HEK293 (cell line): ENCODE data around the gene POLD2.

Experiments
- REPIN1 ChIP-seq: fragments of 450-650 bp; formaldehyde crosslinking; IDR thresholded peaks from 2 replicates; pipeline ENCODE4 v1.5.1; 2017; ENCODE audit warnings: missing biosample characterization, missing genetic modification characterization, low read depth
- ZBTB21 ChIP-seq: fragments of 450-650 bp; formaldehyde crosslinking; IDR thresholded peaks from 2 replicates; pipeline ENCODE4 v1.5.1; 2017; ENCODE audit warnings: missing biosample characterization, missing genetic modification characterization
- ZNF473 ChIP-seq: fragments of 450-650 bp; formaldehyde crosslinking; IDR thresholded peaks from 2 replicates; pipeline ENCODE4 v1.5.1; 2017; ENCODE audit warnings: missing biosample characterization, missing genetic modification characterization
- ZNF791 ChIP-seq: fragments of 450-650 bp; formaldehyde crosslinking; IDR thresholded peaks from 2 replicates; pipeline ENCODE4 v1.5.1; 2016; ENCODE audit warnings: missing biosample characterization, missing genetic modification characterization
- TF ChIP-seq, protein P1 (sequence below): fragments of 450-650 bp; formaldehyde crosslinking; IDR thresholded peaks from 2 replicates; pipeline ENCODE4 v1.5.1; 2016; ENCODE audit warnings: missing biosample characterization, missing genetic modification characterization, low read depth

DNA sequence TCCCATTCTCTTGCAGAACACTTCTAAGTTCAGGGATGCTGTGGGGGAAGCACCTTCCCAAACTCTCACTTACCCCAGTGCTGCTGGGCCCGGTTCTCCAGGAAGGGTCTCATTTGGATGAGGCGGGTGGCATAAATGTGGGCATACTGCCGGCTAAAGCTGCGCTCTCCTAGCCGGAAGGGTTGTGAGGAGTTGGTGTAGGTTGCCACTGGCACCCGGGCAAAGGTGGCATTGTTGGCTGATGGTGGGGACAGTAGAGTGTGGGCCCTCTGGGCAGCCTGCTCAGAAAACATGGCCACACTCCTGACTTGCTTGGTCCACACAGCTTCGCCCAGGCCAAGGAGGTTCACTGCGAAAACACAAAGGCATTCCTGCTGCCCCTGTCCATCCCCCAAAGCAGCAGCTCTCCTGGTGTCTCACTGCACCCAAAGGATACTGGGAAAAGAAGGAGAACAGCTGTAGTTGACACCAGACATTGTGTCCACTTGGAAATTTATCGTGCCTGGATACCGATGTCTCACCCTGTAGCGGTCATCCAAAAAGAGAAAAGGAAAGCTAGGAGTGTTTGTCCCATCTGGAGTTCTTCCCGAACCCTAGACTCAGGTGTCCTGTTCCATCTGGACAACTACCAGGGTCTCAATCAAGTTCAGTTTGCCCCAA, 1.5 kb downstream of the POLD2 start:
- TF ChIP-seq, protein P1, sequence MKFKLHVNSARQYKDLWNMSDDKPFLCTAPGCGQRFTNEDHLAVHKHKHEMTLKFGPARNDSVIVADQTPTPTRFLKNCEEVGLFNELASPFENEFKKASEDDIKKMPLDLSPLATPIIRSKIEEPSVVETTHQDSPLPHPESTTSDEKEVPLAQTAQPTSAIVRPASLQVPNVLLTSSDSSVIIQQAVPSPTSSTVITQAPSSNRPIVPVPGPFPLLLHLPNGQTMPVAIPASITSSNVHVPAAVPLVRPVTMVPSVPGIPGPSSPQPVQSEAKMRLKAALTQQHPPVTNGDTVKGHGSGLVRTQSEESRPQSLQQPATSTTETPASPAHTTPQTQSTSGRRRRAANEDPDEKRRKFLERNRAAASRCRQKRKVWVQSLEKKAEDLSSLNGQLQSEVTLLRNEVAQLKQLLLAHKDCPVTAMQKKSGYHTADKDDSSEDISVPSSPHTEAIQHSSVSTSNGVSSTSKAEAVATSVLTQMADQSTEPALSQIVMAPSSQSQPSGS (tag by site-specific recombination), result no peak
- TF ChIP-seq ZNF473 (tag by site-specific recombination) (no peak), ZBTB21 (no peak), ZNF791 (tag by site-specific recombination) (no peak), REPIN1 (tag by site-specific recombination) (no peak)
